Fibroblast of lung (primary cell): ENCODE measurements around the gene KCTD8. TPM values are rescaled to one million over a fixed set of nuclear protein-coding genes. Genes with fewer than 3 reads are reported as not detected.

Experiments used
- DNase-seq, 2 donors: peaks; one replicate each; pipeline versions ENCODE4 v3.0.0 to v3.0.0-alpha.2; 2010; ENCODE audit warnings: low read depth in 2 of 2
- H2AFZ ChIP-seq: 2 replicates; pipeline ENCODE4 v1.5.1; 2012; ENCODE audit warnings: low read length, control low read depth, inconsistent platforms
- H3K27ac ChIP-seq: 2 replicates; pipeline ENCODE4 v1.5.1; 2011; ENCODE audit warnings: low read length, control low read depth; ENCODE audit not compliant: insufficient read depth
- H3K27me3 ChIP-seq: 2 replicates; pipeline ENCODE4 v1.5.1; 2011; ENCODE audit warnings: mild to moderate bottlenecking, low read length; ENCODE audit not compliant: control insufficient read depth, insufficient read depth
- H3K36me3 ChIP-seq: 2 replicates; pipeline ENCODE4 v1.5.1; 2011; ENCODE audit warnings: low read length; ENCODE audit not compliant: control insufficient read depth, insufficient read depth
- H3K4me1 ChIP-seq: 2 replicates; pipeline ENCODE4 v1.5.1; 2011; ENCODE audit warnings: low read length; ENCODE audit not compliant: control insufficient read depth, insufficient read depth; ENCODE audit errors: extremely low read depth
- H3K4me2 ChIP-seq: 2 replicates; pipeline ENCODE4 v1.5.1; 2011; ENCODE audit warnings: low read length, control low read depth; ENCODE audit not compliant: insufficient read depth; ENCODE audit errors: extremely low read depth
- H3K4me3 ChIP-seq, 4 experiments: fragments of 200-600 bp in 1 of 4; sonication (generic) in 1 of 4; replicated peaks in 1 of 4; 2 replicates each; pipeline ENCODE4 v1.5.1; 2011 to 2016; ENCODE audit warnings: low read length in 4 of 4, low read depth in 3 of 4, mild to moderate bottlenecking in 3 of 4, control low read depth in 2 of 4, inconsistent platforms in 1 of 4, mixed read lengths in 1 of 4; ENCODE audit not compliant: insufficient read depth in 1 of 4; ENCODE audit errors: control extremely low read depth in 1 of 4
- H3K79me2 ChIP-seq: 2 replicates; pipeline ENCODE4 v1.5.1; 2012; ENCODE audit warnings: mild to moderate bottlenecking, low read length, inconsistent platforms; ENCODE audit not compliant: control insufficient read depth, insufficient read depth
- H3K9ac ChIP-seq: 2 replicates; pipeline ENCODE4 v1.5.1; 2011; ENCODE audit warnings: mild to moderate bottlenecking, low read length, control low read depth; ENCODE audit not compliant: insufficient read depth
- H3K9me3 ChIP-seq: 2 replicates; pipeline ENCODE4 v1.5.1; 2012; ENCODE audit warnings: low read depth, low read length; ENCODE audit not compliant: control insufficient read depth, insufficient read depth
- H4K20me1 ChIP-seq: 2 replicates; pipeline ENCODE4 v1.5.1; 2011; ENCODE audit warnings: low read length; ENCODE audit not compliant: control insufficient read depth, insufficient read depth; ENCODE audit errors: extremely low read depth
- CTCF ChIP-seq, 2 donors: IDR thresholded peaks in 1 of 2; conservative IDR thresholded peaks in 1 of 2; 1 replicate in 1 of 2; 2 replicates in 1 of 2; pipeline ENCODE4 v1.5.1; 2011 to 2012; ENCODE audit warnings: low read length in 2 of 2, control low read depth in 1 of 2, inconsistent platforms in 1 of 2, low read depth in 1 of 2, mild to moderate bottlenecking in 1 of 2
- EZH2 ChIP-seq: IDR thresholded peaks from 2 replicates; pipeline ENCODE4 v1.5.1; 2012; ENCODE audit warnings: low read length, control low read depth, mild to moderate bottlenecking; ENCODE audit errors: missing control alignments
- polyA plus RNA-seq, 2 donors: library from polyadenylated mRNA; depleted of rRNA in 1 of 2; stranded (reverse) in 1 of 2; unstranded in 1 of 2; fragments of >200 nt; gene quantifications; 2 replicates each; pipeline ENCODE4 v1.2.1, GENCODE V29; 2011 to 2012; ENCODE audit warnings: missing spikeins in 1 of 2
- total RNA-seq: library from RNA; depleted of rRNA; stranded (reverse); fragments of >200 nt; gene quantifications from 2 replicates; pipeline ENCODE4 v1.2.1, GENCODE V29; 2014

The KCTD8 gene
- total and polyA plus RNA-seq, 2 donors (not counting 1 experiment from before 2014, with no cell fraction given) = under 0.01 to 0.09 TPM

GRCh38 chr4:44256414-44256813, 192.2 kb downstream of the KCTD8 start:
- H3K36me3 ChIP-seq = no peaks in the 10 kb centered on the region
- no peaks in the 10 kb centered on the region for H3K9me3 ChIP-seq
- no peak overlapping the region for H3K27ac ChIP-seq
- peak in 1 of 2 donors; percentile 5 for DNase-seq
- H3K4me2 ChIP-seq = no peak overlapping the region
- H3K27me3 ChIP-seq = no peaks in the 10 kb centered on the region
- no peaks in the 10 kb centered on the region for H4K20me1 ChIP-seq
- TF ChIP-seq CTCF (conservative IDR thresholded peaks at IDR 0.05 in 1 of 2, IDR thresholded peaks at IDR 0.05 in 1 of 2; ENCODE audit: low read depth in 1 of 2, low read length in 2 of 2) = no peak
- no peak for TF ChIP-seq EZH2
- no peak overlapping the region for H3K9ac ChIP-seq
- H2AFZ ChIP-seq = no peak overlapping the region
- no peak overlapping the region for H3K4me3 ChIP-seq
- H3K79me2 ChIP-seq = no peaks in the 10 kb centered on the region
- no peaks in the 10 kb centered on the region for H3K4me1 ChIP-seq

DNA sequence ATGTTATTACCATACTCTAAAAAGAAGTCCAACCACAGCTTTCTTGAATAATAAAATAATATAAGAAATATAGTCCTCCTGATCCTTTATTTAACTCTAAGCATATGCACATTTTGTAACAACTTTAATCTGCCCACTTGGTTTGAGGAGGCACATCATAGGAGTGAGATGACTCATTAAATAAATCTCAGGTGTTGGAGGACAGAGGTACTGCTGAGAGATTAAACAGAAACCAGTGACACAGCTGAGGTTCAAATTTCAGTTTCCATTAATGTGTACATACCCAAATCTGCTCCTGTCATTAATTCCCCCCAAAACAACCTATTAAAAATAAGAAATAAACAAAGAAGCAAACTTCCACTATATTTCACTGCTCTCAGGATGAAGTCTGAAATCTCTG, 211.0 kb downstream of the KCTD8 start:
- Histone ChIP-seq H3K27ac (no peak overlapping the region), H3K4me2 (no peak overlapping the region), H3K9me3 (no peaks in the 10 kb centered on the region), H3K79me2 (no peaks in the 10 kb centered on the region), H3K27me3 (no peaks in the 10 kb centered on the region), H2AFZ (no peak overlapping the region), H3K4me1 (no peaks in the 10 kb centered on the region), H4K20me1 (no peaks in the 10 kb centered on the region), H3K9ac (no peak overlapping the region), H3K4me3 (no peak overlapping the region), H3K36me3 (no peaks in the 10 kb centered on the region)
- TF ChIP-seq CTCF (conservative IDR thresholded peaks at IDR 0.05 in 1 of 2, IDR thresholded peaks at IDR 0.05 in 1 of 2; ENCODE audit: low read depth in 1 of 2, low read length in 2 of 2) = no peak
- no peak for TF ChIP-seq EZH2
- DNase-seq = no peak

GRCh38 chr4:44235897-44236296, 212.7 kb downstream of the KCTD8 start:
- Histone ChIP-seq H3K27me3 (no peaks in the 10 kb centered on the region), H4K20me1 (no peaks in the 10 kb centered on the region), H3K4me1 (no peaks in the 10 kb centered on the region), H3K9me3 (no peaks in the 10 kb centered on the region), H3K27ac (no peak overlapping the region), H3K9ac (no peak overlapping the region), H3K36me3 (no peaks in the 10 kb centered on the region), H2AFZ (no peak overlapping the region), H3K4me3 (no peak overlapping the region), H3K79me2 (no peaks in the 10 kb centered on the region), H3K4me2 (no peak overlapping the region)
- DNase-seq = no peak
- TF ChIP-seq CTCF (conservative IDR thresholded peaks at IDR 0.05 in 1 of 2, IDR thresholded peaks at IDR 0.05 in 1 of 2; ENCODE audit: low read depth in 1 of 2, low read length in 2 of 2) (no peak), EZH2 (no peak)
